H1 (cell line): ENCODE results near the gene LCN10. TPM values are rescaled to one million over a fixed set of nuclear protein-coding genes. Genes with fewer than 3 reads are reported as not detected.

Source experiments
- CTCF ChIA-PET: fragments of 300-600 bp; sonication (Branson Sonifier 250); formaldehyde crosslinking; loops from one replicate; lab custom pipeline; 2021; ENCODE audit not compliant: partially characterized antibody; lab: Charles Lee
- POLR2A ChIA-PET: fragments of 300-600 bp; sonication (Branson Sonifier 250); formaldehyde crosslinking; loops from one replicate; lab custom pipeline; 2021; ENCODE audit warnings: inconsistent platforms; ENCODE audit not compliant: partially characterized antibody; lab: Charles Lee
- DNase-seq, 2 experiments: peaks; one replicate each; pipeline versions ENCODE4 v3.0.0 to v3.0.0-alpha.2; 2010 to 2022; ENCODE audit warnings: low spot score in 2 of 2, low read depth in 1 of 2, mixed read lengths in 1 of 2
- FAIRE-seq: peaks from 2 replicates; lab custom pipeline; 2011; peaks lifted over from hg19 to GRCh38; lab: Jason Lieb, UNC
- H2AFZ ChIP-seq: 2 replicates; pipeline ENCODE4 v1.8.1; 2012; ENCODE audit warnings: low read length, inconsistent platforms
- H2AK5ac ChIP-seq: 2 replicates; pipeline ENCODE4 v1.6.1; 2013; ENCODE audit warnings: low read depth, low read length
- H2BK120ac ChIP-seq: replicated peaks from 2 replicates; pipeline ENCODE3; 2013; ENCODE audit warnings: low read depth, low read length, inconsistent platforms
- H2BK12ac ChIP-seq: 2 replicates; pipeline ENCODE4 v1.6.1; 2013; ENCODE audit warnings: low read depth, low read length
- H2BK15ac ChIP-seq: 2 replicates; pipeline ENCODE4 v1.6.1; 2013; ENCODE audit warnings: low read length
- H2BK20ac ChIP-seq: 2 replicates; pipeline ENCODE4 v1.6.1; 2013; ENCODE audit warnings: low read length
- H2BK5ac ChIP-seq: 2 replicates; pipeline ENCODE4 v1.6.1; 2013; ENCODE audit warnings: low read depth, low read length
- H3K14ac ChIP-seq: 2 replicates; pipeline ENCODE4 v1.6.1; 2013; ENCODE audit warnings: inconsistent platforms; ENCODE audit not compliant: insufficient read length
- H3K18ac ChIP-seq: 2 replicates; pipeline ENCODE4 v1.6.1; 2013; ENCODE audit warnings: low read length; ENCODE audit errors: extremely low read depth
- H3K23ac ChIP-seq: 2 replicates; pipeline ENCODE4 v1.6.1; 2013; ENCODE audit warnings: inconsistent platforms; ENCODE audit not compliant: insufficient read length
- H3K23me2 ChIP-seq: 2 replicates; pipeline ENCODE4 v1.6.1; 2013; ENCODE audit warnings: low read depth, low read length
- H3K27ac ChIP-seq: 2 replicates; pipeline ENCODE4 v1.6.1; 2011; ENCODE audit warnings: low read depth, low read length, inconsistent platforms
- H3K27me3 ChIP-seq, 4 experiments: replicated peaks in 1 of 4; 1 replicate in 1 of 4; 2 replicates in 3 of 4; pipeline versions ENCODE4 v1.6.1 to v1.8.1; 2011 to 2013; ENCODE audit warnings: low read length in 3 of 4, mild to moderate bottlenecking in 3 of 4, inconsistent platforms in 2 of 4, mixed read lengths in 2 of 4, moderate library complexity in 1 of 4; ENCODE audit not compliant: control insufficient read depth in 3 of 4, insufficient read depth in 3 of 4; ENCODE audit errors: extremely low read depth in 1 of 4
- H3K36me3 ChIP-seq, 4 experiments: 2 replicates each; pipeline versions ENCODE4 v1.6.1 to v1.8.1; 2011 to 2013; ENCODE audit warnings: mild to moderate bottlenecking in 4 of 4, low read length in 3 of 4, moderate library complexity in 2 of 4, control low read depth in 1 of 4, inconsistent platforms in 1 of 4; ENCODE audit not compliant: insufficient read depth in 4 of 4, control insufficient read depth in 2 of 4
- H3K4ac ChIP-seq: replicated peaks from 2 replicates; pipeline ENCODE3; 2013; ENCODE audit warnings: low read length, low read depth, mixed read lengths, inconsistent platforms; ENCODE audit not compliant: insufficient read length
- H3K4me1 ChIP-seq, 4 experiments: replicated peaks in 1 of 4; 1 replicate in 1 of 4; 2 replicates in 3 of 4; pipeline versions ENCODE4 v1.6.1 to v1.8.1; 2011 to 2013; ENCODE audit warnings: low read length in 3 of 4, inconsistent platforms in 2 of 4, mixed read lengths in 1 of 4; ENCODE audit not compliant: insufficient read depth in 4 of 4, control insufficient read depth in 3 of 4
- H3K4me2 ChIP-seq, 2 experiments: 2 replicates each; pipeline versions ENCODE4 v1.6.1 to v1.8.1; 2011 to 2013; ENCODE audit warnings: low read depth in 2 of 2, low read length in 2 of 2, control low read depth in 1 of 2, inconsistent platforms in 1 of 2, mild to moderate bottlenecking in 1 of 2; ENCODE audit not compliant: insufficient read depth in 1 of 2
- H3K4me3 ChIP-seq, 4 experiments: fragments of 200-600, 300-600 bp in 1 of 4; sonication (generic), shearing (Covaris generic), sonication (Bioruptor Twin) in 1 of 4; 2 replicates each; pipeline versions ENCODE4 v1.5.1 to v1.8.1; 2011 to 2016; ENCODE audit warnings: low read length in 4 of 4, low read depth in 3 of 4, control low read depth in 2 of 4, inconsistent platforms in 2 of 4, mild to moderate bottlenecking in 2 of 4, mixed read lengths in 1 of 4, moderate library complexity in 1 of 4; ENCODE audit not compliant: insufficient read depth in 2 of 4; ENCODE audit errors: extremely low read depth in 1 of 4
- H3K56ac ChIP-seq: replicated peaks from 2 replicates; pipeline ENCODE3; 2013; ENCODE audit warnings: low read depth, mild to moderate bottlenecking, mixed read lengths, low read length, inconsistent platforms; ENCODE audit not compliant: insufficient read length
- H3K79me1 ChIP-seq: 2 replicates; pipeline ENCODE4 v1.6.1; 2013; ENCODE audit warnings: low read depth, low read length, control low read depth
- H3K79me2 ChIP-seq, 2 experiments: 2 replicates each; pipeline versions ENCODE4 v1.6.1 to v1.8.1; 2012 to 2013; ENCODE audit warnings: low read length in 2 of 2, mild to moderate bottlenecking in 2 of 2, inconsistent platforms in 1 of 2; ENCODE audit not compliant: insufficient read depth in 2 of 2, control insufficient read depth in 1 of 2
- H3K9ac ChIP-seq, 4 experiments: replicated peaks in 1 of 4; 1 replicate in 1 of 4; 2 replicates in 3 of 4; pipeline versions ENCODE4 v1.6.1 to v1.8.1; 2011 to 2013; ENCODE audit warnings: low read depth in 3 of 4, low read length in 3 of 4, control low read depth in 2 of 4, mild to moderate bottlenecking in 2 of 4, moderate library complexity in 2 of 4, inconsistent platforms in 1 of 4; ENCODE audit errors: extremely low read depth in 1 of 4
- H3K9me3 ChIP-seq, 2 experiments: 2 replicates each; pipeline versions ENCODE4 v1.6.1 to v1.8.1; 2012 to 2013; ENCODE audit warnings: mild to moderate bottlenecking in 2 of 2, moderate library complexity in 2 of 2, control low read depth in 1 of 2, inconsistent platforms in 1 of 2, low read depth in 1 of 2, low read length in 1 of 2, mixed read lengths in 1 of 2; ENCODE audit not compliant: insufficient read depth in 2 of 2
- H4K20me1 ChIP-seq, 2 experiments: replicated peaks in 1 of 2; 2 replicates each; pipeline versions ENCODE3 to v1.8.1; 2011 to 2013; ENCODE audit warnings: inconsistent platforms in 2 of 2, low read length in 2 of 2, mild to moderate bottlenecking in 1 of 2; ENCODE audit not compliant: insufficient read depth in 2 of 2, control insufficient read depth in 1 of 2
- H4K5ac ChIP-seq: 2 replicates; pipeline ENCODE4 v1.6.1; 2013; ENCODE audit warnings: low read length, low read depth, mixed read lengths, inconsistent platforms; ENCODE audit not compliant: insufficient read length
- H4K8ac ChIP-seq: 2 replicates; pipeline ENCODE4 v1.8.0; 2013; ENCODE audit warnings: mild to moderate bottlenecking, moderate library complexity, low read length, inconsistent platforms; ENCODE audit not compliant: insufficient read depth; ENCODE audit errors: extremely low read depth
- H4K91ac ChIP-seq: replicated peaks from 2 replicates; pipeline ENCODE3; 2013; ENCODE audit warnings: low read length, mixed read lengths, inconsistent platforms; ENCODE audit not compliant: insufficient read length
- CBX5 ChIP-seq: fragments of 300-800, 300-1000 bp; sonication (generic); IDR thresholded peaks from 2 replicates; pipeline ENCODE4 v1.7.1; 2016; ENCODE audit warnings: antibody characterized with exemption, low read length, low read depth
- CBX8 ChIP-seq: fragments of 300-800, 300-1000 bp; sonication (generic); IDR thresholded peaks from 2 replicates; pipeline ENCODE4 v1.7.1; 2016; ENCODE audit warnings: low read depth, low read length, borderline replicate concordance
- EZH2 ChIP-seq: fragments of 200-600 bp; sonication (generic); IDR thresholded peaks from 2 replicates; pipeline ENCODE4 v1.7.1; 2012; ENCODE audit warnings: low read depth, mild to moderate bottlenecking, moderate library complexity, low read length, inconsistent platforms; ENCODE audit not compliant: severe bottlenecking
- HDAC6 ChIP-seq: IDR thresholded peaks from one replicate; pipeline ENCODE4 v1.7.1; 2012; ENCODE audit warnings: low read depth, mild to moderate bottlenecking, inconsistent platforms, low read length, moderate library complexity
- RNF2 ChIP-seq: fragments of 200-900, 300-1000 bp; sonication (generic); IDR thresholded peaks from 2 replicates; pipeline ENCODE4 v1.7.1; 2016; ENCODE audit warnings: borderline replicate concordance, low read depth, mild to moderate bottlenecking, antibody characterized with exemption, low read length; ENCODE audit not compliant: poor library complexity, severe bottlenecking; ENCODE audit errors: missing control alignments
- SP1 ChIP-seq: IDR thresholded peaks from 2 replicates; pipeline ENCODE4 v1.6.1; 2011; ENCODE audit warnings: low read depth, low read length
- SRF ChIP-seq: IDR thresholded peaks from 2 replicates; pipeline ENCODE4 v1.6.1; 2011; ENCODE audit warnings: mild to moderate bottlenecking, low read depth, low read length, moderate library complexity
- TAF1 ChIP-seq: IDR thresholded peaks from 2 replicates; pipeline ENCODE4 v1.6.1; 2011; ENCODE audit warnings: mild to moderate bottlenecking, low read depth, low read length
- TBP ChIP-seq: IDR thresholded peaks from 2 replicates; pipeline ENCODE4 v1.6.1; 2011; ENCODE audit warnings: low read depth, low read length, improper control_type of control experiment
- TCF12 ChIP-seq: IDR thresholded peaks from 2 replicates; pipeline ENCODE4 v1.6.1; 2011; ENCODE audit warnings: low read depth, mild to moderate bottlenecking, low read length
- WGBS, 2 experiments: shearing (Covaris generic) in 1 of 2; methylation state at CpG; one replicate each; pipeline versions ENCODE4 v1.1.6 to v1.1.7; 2013 to 2015; ENCODE audit warnings: low lambda C conversion rate in 2 of 2, mixed read lengths in 2 of 2, inconsistent platforms in 1 of 2, low coverage in 1 of 2, missing lambda C conversion rate in 1 of 2; ENCODE audit not compliant: insufficient replicate concordance in 2 of 2, insufficient coverage in 1 of 2, insufficient read length in 1 of 2; ENCODE audit errors: extremely low coverage in 1 of 2, missing lambda C conversion rate in 1 of 2; 5-methylcytosine and 5-hydroxymethylcytosine counted together
- polyA plus RNA-seq, 7 experiments: library from polyadenylated mRNA; depleted of rRNA in 3 of 7; stranded (reverse) in 5 of 7; unstranded in 2 of 7; fragments of >200 nt in 5 of 7; fragments of 200-250 nt in 2 of 7; gene quantifications; 1 replicate in 5 of 7; 2 replicates in 1 of 7; 4 replicates in 1 of 7; pipeline versions ENCODE4 v1.2.1 to v1.2.3, GENCODE V29; 2011 to 2013; ENCODE audit warnings: missing spikeins in 2 of 7, mixed read lengths in 2 of 7
- total RNA-seq: library from RNA; stranded (reverse); fragmentation: NEBNext Ultra II Directional; extraction: Animal tissue kit (Norgen Biotek cat#: 25700); gene quantifications from 2 replicates; pipeline ENCODE4 v1.2.1, GENCODE V29; 2021
- TF ChIP-seq, protein P1 (sequence below): IDR thresholded peaks from 2 replicates; pipeline ENCODE4 v1.6.1; 2011; ENCODE audit warnings: low read length, improper control_type of control experiment

LCN10 gene
- total and polyA plus RNA-seq, 2 of the 8 experiments (the other 6 are each of a cell fraction or from before 2014, with no cell fraction given), result 2.6 to 2.8 TPM

DNA sequence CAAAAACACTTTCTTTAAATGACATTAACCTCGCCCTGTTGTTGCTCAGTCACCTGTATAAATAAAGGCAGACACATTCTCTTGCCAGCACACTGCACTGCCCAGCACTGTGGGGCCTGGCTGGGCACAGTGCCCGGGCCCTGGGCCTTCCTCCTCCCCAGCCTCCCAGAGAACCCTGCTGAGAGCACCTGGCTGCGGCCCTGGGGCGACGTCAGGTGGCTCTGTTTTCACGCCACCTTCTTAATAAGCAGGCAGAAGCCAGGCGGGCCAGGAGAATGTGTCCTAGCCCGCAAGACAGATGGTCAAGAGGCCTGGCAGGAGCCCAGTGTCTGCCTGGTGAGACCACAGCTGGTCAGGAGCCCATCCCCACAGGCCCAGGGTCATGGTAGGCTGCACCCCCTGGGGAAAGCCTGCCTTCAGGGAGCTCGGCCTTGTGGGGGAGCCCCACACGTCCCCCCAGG lies 47.3 kb downstream of the LCN10 start:
- ChIA-PET CTCF (interaction anchor here (0.6 to 3.6 kb wide), 9 partner anchors 7 to 211 kb away, joined by 3 to 21 read pairs (median 5); partner anchors contain the start of gene DIPK1B), POLR2A (interaction anchor here (0.6 kb wide), 1 partner anchor 191 kb away, joined by 3 read pairs; no protein-coding TSS in a partner anchor)
- no peak overlapping the region for H3K4me2 ChIP-seq

More for the DNA sequence above, 47.3 kb downstream of the LCN10 start:
- H3K4ac ChIP-seq, result no peak overlapping the region
- 0 out of 2 replicates have a peak overlapping the region, but pooled peaks have one; percentile 11 for H4K8ac ChIP-seq
- DNase-seq, result no peak
- peaks cover 0 to 16% (median 12%) of the 10 kb centered on the region in 4 experiments; a peak in 4 of 7 replicates for H3K4me1 ChIP-seq
- no peaks in the 10 kb centered on the region for H3K27me3 ChIP-seq
- no peaks in the 10 kb centered on the region for H3K9me3 ChIP-seq
- no peak overlapping the region for H3K14ac ChIP-seq
- no peak overlapping the region for H3K4me3 ChIP-seq
- no peak for FAIRE-seq
- H3K56ac ChIP-seq, result no peak overlapping the region
- H4K91ac ChIP-seq, result no peak overlapping the region
- H3K36me3 ChIP-seq, result no peaks in the 10 kb centered on the region
- H2AK5ac ChIP-seq, result peak overlapping the region; percentile 48; the same call in 1 of the 2 replicates
- no peak overlapping the region for H2AFZ ChIP-seq
- no peak overlapping the region for H2BK15ac ChIP-seq
- no peaks in the 10 kb centered on the region for H3K79me1 ChIP-seq
- no peaks in the 10 kb centered on the region for H3K23me2 ChIP-seq
- H3K27ac ChIP-seq, result peak overlapping the region; percentile 15; the same call in 1 of the 2 replicates
- H2BK12ac ChIP-seq, result 0 out of 2 replicates have a peak overlapping the region, but pooled peaks have one; percentile 39
- WGBS, 2 experiments, result 86% methylated on average over 10 of the region's 10 CpGs; no CpG with 5 or more reads in 1 of the 2 experiments
- no peak overlapping the region for H3K9ac ChIP-seq
- no peak overlapping the region for H3K18ac ChIP-seq
- no peak overlapping the region for H2BK120ac ChIP-seq
- H3K79me2 ChIP-seq, result no peaks in the 10 kb centered on the region
- no peak for TF ChIP-seq HDAC6
- TF ChIP-seq SRF, result no peak
- TF ChIP-seq TBP, result no peak
- TF ChIP-seq CBX5, result no peak
- no peak for TF ChIP-seq CBX8
- no peak for TF ChIP-seq TCF12
- no peak for TF ChIP-seq EZH2
- TF ChIP-seq TAF1, result no peak
- no peak for TF ChIP-seq SP1
- no peak for TF ChIP-seq RNF2
- TF ChIP-seq, protein P1, sequence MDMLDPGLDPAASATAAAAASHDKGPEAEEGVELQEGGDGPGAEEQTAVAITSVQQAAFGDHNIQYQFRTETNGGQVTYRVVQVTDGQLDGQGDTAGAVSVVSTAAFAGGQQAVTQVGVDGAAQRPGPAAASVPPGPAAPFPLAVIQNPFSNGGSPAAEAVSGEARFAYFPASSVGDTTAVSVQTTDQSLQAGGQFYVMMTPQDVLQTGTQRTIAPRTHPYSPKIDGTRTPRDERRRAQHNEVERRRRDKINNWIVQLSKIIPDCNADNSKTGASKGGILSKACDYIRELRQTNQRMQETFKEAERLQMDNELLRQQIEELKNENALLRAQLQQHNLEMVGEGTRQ, result no peak
- H2BK5ac ChIP-seq, result no peak overlapping the region
- H4K5ac ChIP-seq, result no peak overlapping the region
- no peak overlapping the region for H3K23ac ChIP-seq
- no peak overlapping the region for H2BK20ac ChIP-seq
- H4K20me1 ChIP-seq, result no peaks in the 10 kb centered on the region
